SKM-1 (cell line): ENCODE results near the gene ARMC3.
"Not testable (repeated sequence)": the region's sequence is repeated elsewhere in the genome, so short reads cannot be mapped to it uniquely, and the experiment has no call there.

Experiments
- DNase-seq: peaks from one replicate; lab custom pipeline; 2025; ENCODE audit not compliant: unreplicated experiment; lab: John Stamatoyannopoulos, UW

ARMC3 gene

GRCh38 chr10:23070913-23071218 lies 143.0 kb downstream of the ARMC3 start:
- no peak for DNase-seq

GRCh38 chr10:23072593-23072992 lies 144.7 kb downstream of the ARMC3 start:
- not testable (repeated sequence) for DNase-seq

GRCh38 chr10:23073527-23073926 lies 145.7 kb downstream of the ARMC3 start:
- DNase-seq: no peak

GRCh38 chr10:23075672-23076071 lies 147.8 kb downstream of the ARMC3 start:
- DNase-seq: no peak

- DNase-seq: no peak
Measured at GRCh38 chr10:23078114-23078513, 150.3 kb downstream of the ARMC3 start.

- DNase-seq: no peak
Measured at GRCh38 chr10:23079700-23080099, 151.8 kb downstream of the ARMC3 start.

- DNase-seq: no peak
Measured at GRCh38 chr10:23080262-23080661, 152.4 kb downstream of the ARMC3 start.

GRCh38 chr10:23081221-23081750 lies 153.4 kb downstream of the ARMC3 start:
- no peak for DNase-seq

- no peak for DNase-seq
Measured at GRCh38 chr10:23081891-23082290, 154.0 kb downstream of the ARMC3 start.
